SK-MEL-5 (cell line): Measurements from ENCODE around the gene OAF. TPM values are rescaled to one million over a fixed set of nuclear protein-coding genes. Genes with fewer than 3 reads are reported as not detected.

ENCODE experiments used
- DNase-seq: peaks from one replicate; pipeline ENCODE4 v3.0.0-alpha.2; 2016; ENCODE audit warnings: low read depth, low spot score
- in situ Hi-C: cut with HindIII; loops from 2 replicates; pipeline ENCODE4 v1.10.0; 2016; ENCODE audit warnings: low sequenced_read_pairs, high pct_unique_total_duplicates, low pct_unique_long_range_greater_than_20kb
- total RNA-seq: library from RNA; depleted of rRNA; stranded (reverse); fragments of >200 nt; shearing (Covaris generic); gene quantifications from 2 replicates; pipeline ENCODE4 v1.2.3, GENCODE V29; 2014

Gene OAF
- total RNA-seq, 1 experiment from 2014 or later, result 82.5 TPM

DNA sequence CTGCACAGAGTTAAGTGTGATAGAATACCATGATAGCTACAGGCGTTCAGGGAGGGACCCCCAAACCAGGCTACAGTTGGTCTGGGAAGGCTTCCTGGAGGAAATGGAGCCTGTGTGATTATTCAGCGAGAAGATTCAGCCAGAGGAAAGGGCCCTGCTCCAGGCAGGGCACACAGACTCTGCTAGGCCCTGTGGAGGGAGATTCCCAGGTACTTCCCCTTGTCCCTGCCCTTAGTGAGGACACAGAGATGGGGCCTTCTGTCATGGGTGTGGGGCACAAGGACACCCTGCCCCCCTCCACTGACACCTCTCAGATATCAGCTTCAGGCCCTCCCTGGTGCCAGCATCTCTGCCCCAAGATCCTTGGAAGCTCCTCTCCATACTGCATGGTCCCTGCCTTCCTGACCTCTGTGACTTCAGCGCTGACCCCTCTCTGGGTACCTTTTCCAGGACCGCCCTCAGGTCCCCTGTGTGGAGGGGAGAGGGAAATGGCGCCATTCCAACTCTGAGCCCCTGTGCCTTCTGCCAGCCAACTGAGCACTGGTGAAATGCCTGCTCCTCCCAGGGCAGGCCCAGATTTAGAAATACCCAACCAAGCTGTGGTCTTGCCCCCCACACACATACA is 16.5 kb downstream of the OAF start:
- DNase-seq, result no peak
- in situ Hi-C loops, result no loop called here

DNA sequence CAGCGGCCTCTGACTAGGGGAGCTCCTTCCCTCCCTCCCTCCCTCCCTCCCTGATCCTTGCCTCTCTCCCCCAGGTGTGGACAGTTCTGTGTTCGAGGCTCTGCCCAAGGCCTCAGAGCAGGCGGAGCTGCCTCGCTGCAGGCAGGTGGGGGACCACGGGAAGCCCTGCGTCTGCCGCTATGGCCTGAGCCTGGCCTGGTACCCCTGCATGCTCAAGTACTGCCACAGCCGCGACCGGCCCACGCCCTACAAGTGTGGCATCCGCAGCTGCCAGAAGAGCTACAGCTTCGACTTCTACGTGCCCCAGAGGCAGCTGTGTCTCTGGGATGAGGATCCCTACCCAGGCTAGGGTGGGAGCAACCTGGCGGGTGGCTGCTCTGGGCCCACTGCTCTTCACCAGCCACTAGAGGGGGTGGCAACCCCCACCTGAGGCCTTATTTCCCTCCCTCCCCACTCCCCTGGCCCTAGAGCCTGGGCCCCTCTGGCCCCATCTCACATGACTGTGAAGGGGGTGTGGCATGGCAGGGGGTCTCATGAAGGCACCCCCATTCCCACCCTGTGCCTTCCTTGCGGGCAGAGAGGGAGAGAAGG is 18.1 kb downstream of the OAF start:
- DNase-seq, result no peak
- in situ Hi-C loops, result no loop called here

DNA sequence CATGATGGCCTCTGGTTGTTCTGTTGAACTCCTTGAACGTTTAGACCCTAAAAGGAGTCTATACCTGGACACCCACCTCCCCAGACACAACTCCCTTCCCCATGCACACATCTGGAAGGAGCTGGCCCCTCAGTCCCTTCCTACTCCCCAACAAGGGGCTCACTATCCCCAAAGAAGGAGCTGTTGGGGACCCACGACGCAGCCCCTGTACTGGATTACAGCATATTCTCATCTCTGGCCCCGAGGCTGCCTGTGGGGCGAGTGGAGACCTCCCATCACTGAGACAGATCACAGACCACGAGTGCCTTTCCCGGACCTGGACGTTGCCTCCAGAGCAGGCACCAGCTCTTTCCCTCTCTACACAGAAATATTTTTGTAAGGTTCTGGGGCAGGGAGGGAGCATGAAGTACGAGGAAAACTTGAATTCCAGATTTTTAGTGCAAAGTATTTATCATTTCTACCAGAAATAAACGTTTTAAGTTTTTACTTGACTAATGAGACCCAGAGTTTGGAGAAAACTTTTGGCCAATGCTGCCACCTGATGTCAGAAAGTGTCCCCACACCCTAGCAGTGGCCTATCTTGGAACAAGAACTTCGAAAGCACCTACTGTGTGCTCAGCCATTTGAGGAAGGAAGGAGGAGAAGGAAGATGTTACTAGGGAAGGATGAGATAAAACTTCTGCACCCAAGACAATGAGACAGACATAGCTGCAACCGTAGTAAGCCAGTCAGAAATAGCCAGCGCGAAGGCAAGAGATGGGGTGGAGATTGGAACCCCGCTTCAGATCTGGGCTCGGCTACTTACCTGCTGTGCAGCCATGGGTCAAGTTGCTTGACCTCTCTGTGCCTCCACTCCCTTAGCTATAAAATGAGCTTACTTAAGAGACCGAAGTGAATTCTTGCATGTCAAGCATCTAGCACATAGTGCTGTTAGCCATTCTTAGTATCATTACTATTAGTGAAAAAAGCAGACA is 18.9 kb downstream of the OAF start:
- peak; percentile 34 for DNase-seq
- in situ Hi-C loops, result no loop called here

DNA sequence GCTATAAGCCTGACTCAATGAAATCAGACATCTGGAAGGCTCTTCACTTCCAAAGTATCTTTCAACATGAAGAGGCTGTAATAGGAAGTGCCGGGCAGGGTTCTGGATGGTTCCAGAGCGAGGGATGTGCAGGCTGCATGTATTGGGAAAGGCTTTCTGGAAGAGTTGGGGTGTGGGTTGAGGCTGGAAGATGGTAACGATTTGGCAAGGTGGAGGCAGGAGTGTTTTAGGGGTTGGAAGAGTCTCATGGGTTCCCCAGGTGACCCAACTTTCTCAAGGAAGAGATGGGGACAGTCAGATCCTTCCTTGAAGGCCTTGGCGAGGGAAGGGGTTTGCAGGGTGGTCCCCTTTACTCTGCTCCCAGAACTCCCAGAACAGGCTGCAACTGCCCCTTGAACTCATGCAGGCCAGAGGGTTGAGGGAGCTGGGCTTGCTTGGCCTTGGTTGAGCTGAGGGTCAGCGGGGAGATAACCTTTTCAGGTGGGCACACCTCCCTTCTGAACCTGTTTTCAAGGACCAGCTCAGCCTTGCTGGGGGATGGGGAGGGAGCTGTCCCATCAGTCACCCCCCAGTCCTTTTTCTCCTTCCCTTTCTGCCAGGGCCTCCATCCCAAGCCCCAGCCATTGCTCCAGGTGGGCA is 19.7 kb downstream of the OAF start:
- in situ Hi-C loops, result no loop called here
- DNase-seq, result no peak

DNA sequence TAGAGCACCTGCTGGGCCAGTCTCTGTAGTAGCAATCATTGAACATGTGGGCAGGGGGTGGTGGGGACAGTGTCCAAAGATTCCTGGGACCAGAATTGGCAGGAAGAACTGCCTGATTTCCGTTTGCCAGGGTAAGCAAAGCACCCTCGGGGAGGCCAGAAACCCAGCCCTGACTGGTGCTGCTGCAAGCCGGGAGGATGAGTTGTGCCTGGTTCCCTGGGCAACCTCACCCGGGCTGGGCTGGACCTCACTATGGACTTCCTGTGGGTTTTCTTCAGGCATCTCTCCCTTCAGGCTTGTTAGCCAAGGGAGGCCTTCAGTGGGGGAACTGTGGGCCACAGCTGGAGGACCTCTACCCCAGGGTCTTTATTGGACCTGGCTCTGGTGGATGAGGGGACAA is 21.1 kb downstream of the OAF start:
- in situ Hi-C loops, result no loop called here
- no peak for DNase-seq

DNA sequence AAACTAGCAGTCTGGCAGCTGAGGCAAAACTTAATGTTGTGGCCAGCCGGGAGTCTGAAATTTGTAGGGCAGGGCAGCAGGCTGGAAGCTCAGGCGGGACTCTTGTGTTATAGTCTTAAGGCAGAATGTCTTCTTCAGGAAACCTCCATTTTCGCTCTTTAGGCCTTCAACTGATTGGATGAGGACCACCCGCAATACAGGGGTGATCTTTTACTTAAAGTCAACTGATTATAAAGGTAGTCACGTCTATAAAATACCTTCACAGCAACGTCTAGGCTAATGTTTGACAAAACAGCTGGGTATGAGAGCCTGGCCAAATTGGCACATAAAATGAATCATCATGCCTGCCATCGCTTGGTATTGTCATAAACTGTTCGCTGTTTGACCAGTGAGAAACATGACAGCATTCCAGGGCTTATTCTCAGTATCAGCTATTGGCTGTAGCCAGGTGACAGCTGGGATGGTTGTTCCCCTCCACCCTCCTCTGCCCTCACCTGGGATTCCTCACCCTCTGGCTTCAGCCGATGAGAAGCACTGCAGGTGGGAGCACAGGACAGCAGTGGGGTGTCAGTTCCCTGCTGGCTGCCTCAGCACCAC is 22.5 kb downstream of the OAF start:
- in situ Hi-C loops, result no loop called here
- DNase-seq, result no peak

DNA sequence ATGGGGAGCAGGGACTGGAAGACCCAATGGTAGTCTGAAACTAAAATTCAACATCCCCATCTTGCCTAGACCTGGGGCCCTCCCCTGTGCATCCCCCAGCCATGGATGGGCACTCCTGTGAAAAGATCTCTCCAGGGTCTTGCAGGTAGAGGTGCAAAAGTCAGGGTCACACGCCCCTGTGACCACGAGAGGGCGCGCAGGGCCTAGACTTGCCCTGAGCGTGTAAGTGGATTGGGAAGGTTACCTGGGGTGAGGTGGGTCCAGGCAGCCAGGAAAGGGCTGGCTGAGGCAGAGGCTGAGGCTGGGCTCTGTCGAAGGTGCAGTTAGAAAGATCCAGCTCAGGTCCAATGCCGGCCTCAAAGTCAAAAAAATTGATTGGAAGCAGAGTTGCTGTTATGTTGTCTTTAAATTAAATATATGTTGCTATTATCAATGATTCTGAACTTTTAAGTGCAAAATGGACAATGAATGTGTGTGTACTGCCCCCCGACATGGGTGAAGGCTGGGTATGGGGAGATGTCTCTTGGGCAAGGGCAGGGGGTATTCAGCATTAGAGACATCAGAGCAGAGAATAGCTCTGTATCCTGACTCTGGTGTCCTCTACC is 24.3 kb downstream of the OAF start:
- in situ Hi-C loops, result no loop called here
- DNase-seq, result peak; percentile 62

DNA sequence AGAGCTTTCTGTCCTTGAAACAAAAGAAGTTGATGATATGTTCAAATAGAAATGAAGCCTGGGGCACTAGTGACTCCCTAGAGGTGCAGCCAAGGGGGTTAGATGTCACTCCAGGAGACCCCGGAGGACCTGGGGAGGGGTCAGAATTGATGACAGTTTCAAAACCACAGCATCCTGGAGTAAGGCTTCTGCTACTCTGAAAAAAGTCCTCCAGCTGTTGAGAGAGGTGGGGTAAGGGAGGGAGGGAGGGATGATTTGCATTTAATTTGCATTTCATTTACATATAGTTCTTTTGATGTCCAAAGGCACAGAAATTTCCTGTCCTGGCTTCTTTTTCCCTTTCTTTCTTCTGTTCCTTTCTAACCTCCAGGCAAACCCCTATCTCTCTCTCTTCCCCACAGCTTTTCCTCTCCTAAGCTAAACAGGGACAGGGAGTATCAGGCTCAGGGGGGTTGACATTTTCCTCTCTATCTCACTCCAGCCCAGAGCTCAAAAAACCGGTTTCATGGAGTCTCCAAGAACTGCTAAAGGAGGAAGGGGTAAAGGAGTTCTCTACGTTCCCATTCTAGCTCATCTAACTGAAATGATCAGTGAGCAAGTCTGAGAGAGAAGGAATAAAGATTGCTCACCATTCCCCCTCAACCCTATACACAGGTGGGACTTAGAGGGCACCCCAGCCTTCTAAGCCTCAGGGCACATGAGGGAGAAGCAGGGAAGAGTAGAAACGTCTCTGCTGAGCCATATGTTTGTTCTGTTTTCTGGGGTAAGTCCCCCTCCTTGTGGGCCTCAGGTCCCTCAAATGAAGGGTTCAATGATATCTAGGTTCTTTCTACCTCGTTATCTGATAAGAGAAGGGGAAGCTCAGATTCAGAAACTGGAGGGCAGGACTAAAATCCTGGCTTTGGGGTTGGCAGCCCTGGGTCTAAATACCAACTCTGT is 25.6 kb downstream of the OAF start:
- in situ Hi-C loops, result no loop called here

DNA sequence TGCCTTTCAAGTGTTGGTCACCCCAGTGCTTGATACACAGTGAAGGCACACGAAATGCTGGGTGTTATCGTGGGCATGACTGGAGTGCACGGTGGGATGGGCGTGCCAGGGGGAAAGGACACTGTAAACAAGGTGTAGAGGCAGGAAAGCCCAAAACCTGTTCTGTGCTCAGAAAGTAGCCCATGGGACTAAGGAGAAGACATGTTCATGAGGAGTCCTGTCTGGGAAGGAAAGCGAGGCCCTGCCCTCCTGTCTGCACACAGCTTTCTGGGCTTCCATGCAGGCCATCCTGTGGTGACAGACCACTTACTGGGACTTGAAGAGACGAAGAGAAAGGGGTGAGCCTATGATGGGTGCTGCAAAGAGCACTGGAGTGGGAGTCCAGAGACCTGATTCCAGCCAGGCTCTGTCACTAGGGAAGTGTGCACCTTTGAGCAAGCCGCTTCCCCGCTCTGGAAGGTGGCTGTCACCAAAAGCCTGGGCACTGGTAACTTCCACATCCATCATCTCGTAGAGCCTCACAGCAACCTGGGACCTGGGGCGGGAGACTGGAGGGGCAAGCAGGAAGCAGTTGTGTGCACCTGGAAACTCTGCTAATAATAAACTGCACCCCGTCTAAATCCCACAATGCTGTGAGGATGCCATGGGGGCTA is 28.3 kb downstream of the OAF start:
- in situ Hi-C loops, result no loop called here
- DNase-seq, result no peak

More for the DNA sequence above, 25.6 kb downstream of the OAF start:
- DNase-seq, result peak; percentile 32

DNA sequence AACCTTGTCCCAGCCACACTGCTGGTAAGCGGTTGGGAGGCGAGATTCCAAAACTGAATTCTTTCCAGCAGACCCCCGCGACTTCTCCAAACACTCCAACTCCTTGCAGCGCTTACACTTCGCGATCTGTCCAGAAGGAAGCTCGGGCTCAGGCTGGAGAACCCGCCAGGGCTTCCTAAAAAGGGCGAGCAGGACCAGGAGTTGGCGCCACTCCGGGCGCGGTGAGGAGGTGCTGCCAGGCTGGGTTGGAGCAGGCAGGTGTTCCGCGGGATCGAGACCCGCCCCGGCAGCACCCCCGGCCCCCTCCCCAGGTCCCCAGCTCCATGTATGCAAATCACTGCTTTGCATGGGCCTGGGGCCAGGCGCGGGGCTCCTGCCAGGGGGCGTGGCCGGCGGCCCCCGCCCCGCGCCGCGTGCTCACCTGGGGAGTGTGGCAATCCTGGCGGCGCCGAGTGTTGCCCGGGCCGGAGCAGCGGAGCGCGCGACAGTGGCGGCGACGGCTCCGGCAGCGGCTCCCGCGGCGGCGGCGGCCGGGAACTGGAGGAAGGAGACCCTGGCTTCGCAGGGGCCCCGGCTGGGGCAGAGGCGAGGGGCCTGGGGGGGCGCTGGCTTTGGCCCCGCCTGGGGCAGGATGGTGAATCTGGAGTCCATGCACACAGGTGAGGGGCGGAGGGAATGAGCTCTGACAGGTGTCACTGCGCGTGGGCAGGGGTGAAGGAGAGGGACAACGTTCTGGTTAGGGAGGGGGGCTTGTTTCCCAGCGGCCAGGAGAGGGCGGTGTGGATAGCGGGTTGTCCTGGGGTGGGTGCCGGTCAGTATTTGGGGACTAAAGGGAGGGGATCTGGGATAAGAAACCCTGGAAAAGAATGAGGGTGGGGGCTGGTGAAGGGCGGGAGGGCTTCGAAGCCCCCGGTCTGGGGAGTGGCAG is 29.1 kb downstream of the OAF start, which contains the start of gene POU2F3:
TSS of gene POU2F3 (plus strand) at position 428 of the 928 bp plus-strand sequence. CDS start at position 632, 204 bp downstream.
- no peak for DNase-seq
- in situ Hi-C loops, result no loop called here

DNA sequence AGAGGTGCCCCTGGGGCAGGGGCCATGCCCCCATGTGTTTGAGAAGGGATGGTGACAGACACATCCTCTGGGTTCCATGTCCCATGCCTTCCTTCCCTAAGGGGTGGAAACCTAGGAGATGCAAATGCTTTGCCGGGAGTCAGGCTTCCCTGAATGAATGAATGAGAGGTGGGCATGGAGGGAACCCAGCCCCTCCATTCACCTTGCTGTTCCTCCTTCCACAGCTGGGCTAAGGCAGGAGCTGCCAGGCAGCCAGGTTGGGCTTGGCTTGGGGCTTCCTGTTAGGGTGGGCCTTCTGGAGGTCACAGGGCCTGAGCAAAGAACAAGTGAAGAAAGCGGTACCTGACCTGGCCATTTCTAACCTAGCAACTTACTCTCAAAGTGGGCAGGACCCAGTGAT is 30.0 kb downstream of the OAF start:
- in situ Hi-C loops, result no loop called here

DNA sequence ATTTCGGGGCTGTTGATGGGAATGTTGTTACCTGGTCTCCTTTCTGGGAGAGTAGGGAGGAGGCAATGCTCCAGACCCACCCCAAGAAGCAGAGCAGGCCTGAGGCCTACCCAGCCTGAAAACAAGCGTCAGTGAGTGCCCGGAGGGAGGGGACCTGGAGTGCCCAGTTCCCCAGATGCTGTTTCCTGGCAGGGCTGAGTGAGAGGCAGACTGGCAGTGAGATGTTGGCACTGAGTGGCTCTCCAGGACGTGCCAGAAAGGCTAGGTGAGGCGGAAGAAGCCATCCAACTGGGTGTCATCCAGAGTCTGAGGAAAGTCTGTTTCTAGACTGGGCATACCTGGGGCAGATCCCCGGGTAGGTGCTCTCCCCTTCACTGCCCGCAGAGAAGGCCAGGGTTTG is 30.4 kb downstream of the OAF start:
- no peak for DNase-seq
- in situ Hi-C loops, result no loop called here

More for the DNA sequence above, 30.0 kb downstream of the OAF start:
- DNase-seq, result no peak

DNA sequence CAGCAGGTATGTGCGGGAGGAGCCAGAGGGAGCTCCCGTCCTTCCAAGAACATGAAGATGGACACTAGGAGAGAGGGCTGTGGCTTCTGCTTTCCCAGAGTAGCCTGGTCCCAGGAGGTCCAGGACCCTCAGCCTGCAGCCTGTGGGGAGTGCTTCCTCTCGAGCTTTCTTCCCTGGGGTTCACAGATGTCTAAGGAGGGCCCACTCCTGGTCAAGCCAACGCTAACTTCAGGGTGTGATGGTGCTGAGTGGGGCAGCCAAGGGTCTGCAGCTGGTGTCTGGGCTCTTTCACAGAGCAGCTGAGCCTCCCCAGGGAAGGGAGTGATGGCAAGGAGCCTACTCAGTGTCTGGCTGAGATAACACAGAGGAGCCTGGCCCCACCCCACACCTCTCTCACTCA is 32.4 kb downstream of the OAF start:
- in situ Hi-C loops, result no loop called here
- no peak for DNase-seq

DNA sequence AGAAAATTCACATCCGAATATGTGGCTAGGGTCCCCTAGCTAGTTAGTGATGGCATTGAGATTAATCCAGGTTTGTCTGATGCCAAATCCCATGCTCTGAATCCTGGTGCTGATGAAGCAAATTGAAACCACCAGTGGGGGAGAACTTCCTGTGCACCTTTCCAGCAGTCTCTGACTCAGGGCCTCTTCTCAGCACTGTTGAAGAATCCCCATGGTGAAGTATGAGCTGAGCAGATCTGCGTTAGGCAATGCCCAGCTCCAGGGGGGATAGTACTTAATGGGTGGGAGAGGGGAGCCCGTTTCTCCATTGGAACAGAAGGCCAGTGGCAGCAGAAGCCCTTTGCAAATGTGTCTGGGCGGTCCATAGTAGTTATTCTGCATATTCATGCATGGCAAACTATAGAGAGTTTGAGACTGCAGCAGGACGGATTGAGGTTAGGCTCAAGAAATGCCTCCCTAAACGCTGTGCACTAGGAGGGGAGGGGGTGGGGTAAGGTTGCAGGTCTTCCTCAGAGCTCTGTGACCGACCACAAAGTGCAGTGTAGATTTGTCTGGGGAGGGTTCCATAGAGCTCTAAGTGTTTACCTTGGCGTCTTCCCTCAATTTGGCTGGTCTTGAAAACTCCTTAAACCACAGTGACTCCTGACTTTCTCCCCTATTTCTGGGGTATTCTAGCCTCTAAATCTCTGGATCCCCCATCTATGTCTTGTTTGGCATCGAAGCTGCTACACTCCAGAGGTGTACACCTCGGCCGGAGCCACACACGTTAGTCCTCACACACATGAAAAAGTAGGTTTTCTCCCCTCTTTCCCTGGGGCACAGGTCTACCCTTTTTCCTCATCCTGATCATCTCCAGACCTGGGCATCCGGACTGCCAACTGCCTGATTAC is 33.9 kb downstream of the OAF start:
- no peak for DNase-seq
- in situ Hi-C loops, result no loop called here
